Posterior vena cava (tissue), 2 donors: ENCODE results near the gene GMDS. TPM values are rescaled to one million over a fixed set of nuclear protein-coding genes. Genes with fewer than 3 reads are reported as not detected.
A peak's percentile ranks its signal among the peaks of the same experiment; 100 is the strongest.

Source experiments
- DNase-seq: peaks from one replicate; pipeline ENCODE4 v3.0.0-alpha.2; 2020; ENCODE audit warnings: low spot score
- intact Hi-C, 2 donors: fragments of 100-400 bp; cut with DNase I; formaldehyde crosslinking; loops; one replicate each; pipeline versions ENCODE4 v1.14.1 to v1.14.2; 2022 to 2023
- long read RNA-seq, 2 donors: library from polyadenylated mRNA; unstranded; transcript quantifications; one replicate each; pipeline ENCODE4 v2.0.0, GENCODE V29; 2020 to 2021
- total RNA-seq, 2 donors: library from RNA; stranded (reverse); fragmentation: NEBNext Ultra II Directional; extraction: Animal tissue kit (Norgen Biotek cat#: 25700); gene quantifications; one replicate each; pipeline ENCODE4 v1.2.1, GENCODE V29; 2021
- donor health status: DM: yes; HTN: yes; CAD: no.
- donor health status: DM: yes; HTN: yes; CAD: no.

Gene GMDS
- 10 to 100 TPM; 14.9 to 20.1 TPM for total RNA-seq
- long read RNA-seq, donor 1, partial matches to known transcripts, result 1 of 21 reads
- long read RNA-seq, donor 1, other reads (novel, unspliced or antisense), result 15 of 21 reads
- long read RNA-seq, donor 2, transcript GMDS-202 (11 exons, 1,752 nt), result major isoform, 42 of 69 reads
- long read RNA-seq, donor 2, partial matches to known transcripts, result 8 of 69 reads
- long read RNA-seq, donor 2, other reads (novel, unspliced or antisense), result 18 of 69 reads

GRCh38 chr6:2245103-2245876 is at the start of gene GMDS:
TSS of gene GMDS (minus strand) at chr6:2245605.
- DNase-seq, result peak; percentile 96
- intact Hi-C loops, result no loop called here

DNA sequence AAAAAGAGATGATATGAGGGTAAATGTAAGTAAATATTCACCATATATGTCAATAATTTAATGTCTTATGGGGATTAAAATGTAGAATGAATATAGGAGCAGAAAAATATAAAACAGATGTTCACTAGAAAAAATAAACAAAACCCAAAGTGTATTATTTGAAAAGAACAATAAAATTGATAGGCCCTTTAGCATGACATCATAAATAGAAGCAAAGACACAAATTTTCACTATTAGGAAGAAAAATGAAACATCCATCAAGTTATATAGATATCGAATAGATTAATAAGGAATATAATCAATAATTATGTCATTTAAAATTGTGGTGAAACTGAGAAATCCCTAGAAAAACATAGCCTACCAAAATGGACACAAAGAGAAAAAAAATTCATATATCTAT is 40.1 kb upstream of the GMDS start:
- intact Hi-C loops, result no loop called here
- DNase-seq, result no peak

- DNase-seq, result no peak
- intact Hi-C loops, result no loop called here
Observed at GRCh38 chr6:2275892-2276242, 30.5 kb upstream of the GMDS start.

DNA sequence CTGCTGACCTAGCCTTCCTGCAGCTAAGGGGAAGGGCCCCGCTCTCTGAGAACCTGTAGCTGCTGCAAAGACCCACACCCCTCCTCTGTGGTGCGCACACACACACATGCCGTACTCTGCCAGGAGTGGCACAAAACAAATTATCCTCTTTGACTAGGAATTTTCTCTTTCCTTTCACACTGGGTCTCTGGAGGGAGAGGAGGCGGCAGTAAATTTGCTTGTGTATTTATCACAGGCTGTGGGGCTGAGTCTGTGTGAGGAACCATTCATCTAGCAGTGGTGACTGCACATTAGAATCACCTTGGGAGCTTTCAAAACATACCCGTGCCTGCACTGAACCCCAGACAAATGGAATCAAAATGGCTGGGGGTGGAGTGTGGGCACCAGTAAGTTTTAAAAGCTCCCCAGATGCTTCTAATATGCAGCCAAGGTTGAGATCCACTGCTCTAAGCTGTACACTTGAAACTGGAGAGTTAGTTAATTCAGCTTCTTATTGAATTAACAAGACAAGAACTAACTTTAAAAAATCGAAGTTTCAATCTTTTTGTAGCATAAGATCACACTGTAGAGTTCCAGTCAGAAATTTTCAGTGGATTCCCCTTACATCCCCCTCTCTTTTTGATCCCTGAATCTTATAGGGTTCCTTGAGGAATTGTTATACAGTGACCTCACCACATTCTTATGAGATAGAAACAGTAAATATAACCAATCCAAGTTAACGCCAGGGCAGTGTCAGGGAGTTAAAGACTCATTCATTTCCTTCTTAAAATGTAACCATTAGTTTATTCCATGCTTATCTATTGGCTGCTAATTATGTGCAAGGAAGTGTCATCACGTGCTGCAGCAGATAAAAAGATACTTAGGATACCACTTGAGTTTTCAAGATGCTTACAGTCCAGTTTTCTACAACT is 29.8 kb upstream of the GMDS start:
- intact Hi-C loops, result no loop called here
- DNase-seq, result no peak

DNA sequence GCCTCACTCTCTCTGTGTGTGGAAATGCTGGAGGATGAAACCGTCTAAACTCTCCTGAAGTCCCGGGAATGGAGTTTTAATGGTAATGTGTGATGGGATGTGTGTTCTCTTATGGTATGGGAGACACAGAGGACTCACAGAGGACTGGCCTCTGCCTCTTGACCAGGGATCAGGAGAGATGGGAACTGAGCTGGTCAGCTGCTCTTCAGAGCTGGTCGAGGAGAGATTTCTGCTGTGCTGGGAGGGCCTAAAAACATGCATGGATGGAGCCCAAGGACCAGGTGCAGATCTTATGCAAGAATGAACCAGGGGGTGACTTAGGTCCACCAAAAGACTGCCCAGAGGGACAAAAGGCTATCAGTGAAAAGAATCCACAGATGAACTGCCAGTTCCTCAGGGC is 27.3 kb upstream of the GMDS start:
- intact Hi-C loops, result no loop called here
- no peak for DNase-seq

DNA sequence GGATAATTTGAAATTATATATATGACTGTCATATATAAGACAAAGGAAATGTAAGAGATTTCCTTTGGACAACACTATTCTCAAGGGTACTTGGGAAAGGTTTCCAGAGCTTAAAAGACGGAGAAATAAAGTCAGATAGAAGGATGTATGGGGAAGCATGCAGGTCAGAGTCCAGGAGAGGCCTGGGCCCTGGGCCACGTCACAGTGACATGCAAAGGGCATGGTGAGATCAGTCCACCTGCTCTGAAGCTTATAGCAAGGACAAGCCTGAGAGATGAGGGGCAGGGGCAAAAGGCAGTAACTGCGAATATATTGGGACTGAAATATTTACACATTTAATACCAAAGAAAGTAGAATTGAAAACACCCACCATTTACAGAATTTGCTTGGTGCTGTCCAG is 24.6 kb upstream of the GMDS start:
- intact Hi-C loops, result no loop called here
- DNase-seq, result no peak

DNA sequence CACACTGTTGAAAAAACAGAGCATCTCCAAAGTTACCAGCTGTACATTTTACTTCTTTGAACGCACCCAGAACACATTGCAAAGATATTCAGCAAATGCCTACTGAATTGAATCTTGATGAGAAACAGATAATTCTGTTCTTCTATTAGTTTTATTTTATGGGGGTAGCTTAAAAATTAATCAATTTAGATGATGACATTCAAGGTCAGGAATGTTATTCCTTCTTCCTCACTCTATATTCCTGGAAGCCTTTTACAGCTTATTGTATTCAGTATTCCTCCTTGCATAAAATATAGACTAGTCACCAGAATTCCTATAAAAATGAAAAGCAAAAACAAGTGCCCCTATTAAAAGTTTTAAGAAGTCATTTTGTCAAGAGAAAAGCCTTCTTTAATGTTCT is 21.4 kb upstream of the GMDS start:
- no peak for DNase-seq
- intact Hi-C loops, result no loop called here

GRCh38 chr6:2266031-2266795 is 20.8 kb upstream of the GMDS start:
- no peak for DNase-seq
- intact Hi-C loops, result no loop called here

GRCh38 chr6:2264932-2265331 is 19.5 kb upstream of the GMDS start:
- DNase-seq, result no peak
- intact Hi-C loops, result no loop called here

- intact Hi-C loops, result no loop called here
- no peak for DNase-seq
Observed at GRCh38 chr6:2263896-2264295, 18.5 kb upstream of the GMDS start.

DNA sequence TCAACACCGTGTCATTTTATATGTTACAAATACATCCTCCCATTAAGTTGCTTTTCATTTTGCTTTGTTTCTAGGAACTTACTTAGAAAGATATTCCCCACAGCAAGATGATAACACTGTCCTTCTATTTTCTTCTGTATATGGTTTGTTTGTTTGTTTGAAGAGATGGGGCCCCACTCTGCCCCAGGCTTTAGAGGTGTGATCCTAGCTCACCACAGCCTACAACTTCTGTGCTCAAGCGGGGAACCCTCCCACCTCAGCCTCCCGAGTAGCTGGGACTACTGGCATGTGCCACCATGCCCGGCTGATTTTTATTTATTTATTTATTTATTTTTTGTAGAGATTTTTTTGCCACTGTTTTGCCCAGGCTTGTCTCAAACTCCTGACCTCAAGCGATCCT is 14.2 kb upstream of the GMDS start:
- no peak for DNase-seq
- intact Hi-C loops, result no loop called here

DNA sequence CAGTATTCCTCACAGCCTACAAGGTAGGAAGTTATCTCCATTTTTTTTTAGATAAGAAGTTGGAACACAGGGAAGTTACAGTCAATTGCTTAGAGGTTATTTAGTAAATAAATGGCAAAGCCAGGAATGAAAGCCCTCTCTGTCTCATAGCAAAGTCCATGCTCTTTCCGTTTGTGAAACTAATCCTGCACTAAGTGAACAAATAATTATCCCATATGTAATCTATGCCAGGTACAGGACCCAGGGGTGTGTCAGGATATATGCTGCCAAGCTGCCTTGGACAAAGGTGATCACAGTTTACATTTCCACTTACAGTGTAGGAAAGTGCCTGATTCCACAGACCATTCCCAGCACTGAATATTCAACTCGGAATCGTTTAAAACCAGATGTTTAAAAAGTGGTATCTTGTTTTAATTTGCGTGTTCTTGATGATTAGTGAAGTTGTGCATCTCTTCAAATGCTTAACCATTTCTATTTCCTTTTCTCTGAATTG is 13.6 kb upstream of the GMDS start:
- intact Hi-C loops, result no loop called here
- DNase-seq, result no peak

DNA sequence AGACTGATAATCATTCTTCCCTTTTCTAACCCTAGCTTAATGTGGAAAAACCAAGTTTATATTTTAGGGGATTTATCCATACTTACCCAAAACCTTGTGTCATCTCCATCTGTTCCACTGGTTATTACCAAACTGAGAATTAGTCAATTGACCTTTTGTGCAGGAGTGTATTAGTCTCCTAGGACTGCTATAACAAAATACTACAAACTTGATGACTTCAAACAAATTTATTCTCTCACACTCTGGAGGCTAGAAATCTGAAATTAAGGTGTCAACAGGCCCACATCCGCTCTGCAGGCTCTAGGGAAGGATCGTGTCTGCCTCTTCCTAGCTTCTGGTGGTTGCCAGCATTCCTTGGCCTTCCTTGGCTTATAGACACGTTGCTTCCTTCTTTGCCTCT is 12.7 kb upstream of the GMDS start:
- no peak for DNase-seq
- intact Hi-C loops, result no loop called here

DNA sequence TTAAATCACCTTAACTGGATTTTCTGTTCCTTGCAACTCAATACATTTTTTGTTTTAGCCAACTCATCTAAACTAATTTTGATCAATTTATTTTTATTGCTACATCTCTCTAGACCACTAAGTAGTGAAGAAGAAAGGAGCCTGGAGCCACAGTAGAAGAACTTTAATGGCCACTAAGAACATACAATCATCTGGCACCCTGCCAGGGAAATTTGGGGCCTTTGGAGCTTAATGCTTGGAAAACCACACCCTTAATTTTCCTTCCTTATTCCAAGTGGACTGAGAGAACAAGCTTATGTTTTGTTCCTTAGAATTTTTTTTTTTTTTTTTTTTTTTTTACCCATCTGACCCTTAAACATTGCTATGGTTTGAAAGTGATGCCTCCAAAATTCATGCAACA is 12.0 kb upstream of the GMDS start:
- DNase-seq, result no peak
- intact Hi-C loops, result no loop called here

GRCh38 chr6:2254747-2255146 is 9.3 kb upstream of the GMDS start:
- DNase-seq, result no peak
- intact Hi-C loops, result no loop called here

- intact Hi-C loops, result no loop called here
- no peak for DNase-seq
Observed at GRCh38 chr6:2249126-2249525, 3.7 kb upstream of the GMDS start.

GRCh38 chr6:2247664-2248063 is 2.3 kb upstream of the GMDS start:
- no peak for DNase-seq
- intact Hi-C loops, result no loop called here

- intact Hi-C loops, result no loop called here
Observed at GRCh38 chr6:2245877-2246863, 765 bp upstream of the GMDS start.

More at GRCh38 chr6:2245877-2246863, 765 bp upstream of the GMDS start:
- no peak for DNase-seq
